HepG2 (cell line): ENCODE results near the gene C19orf44. TPM values are rescaled to one million over a fixed set of nuclear protein-coding genes. Genes with fewer than 3 reads are reported as not detected.
A peak's percentile ranks its signal among the peaks of the same experiment; 100 is the strongest.

Experiments used
- ATF1 ChIP-seq: IDR thresholded peaks from 2 replicates; pipeline ENCODE4 v1.6.1; 2016; ENCODE audit warnings: mild to moderate bottlenecking, control low read depth
- CBFB ChIP-seq: sonication (generic); formaldehyde crosslinking; IDR thresholded peaks from 2 replicates; pipeline ENCODE4 v1.4.0; 2020; ENCODE audit warnings: missing genetic modification reagents
- CEBPG ChIP-seq: IDR thresholded peaks from 2 replicates; pipeline ENCODE4 v1.6.1; 2016
- HMG20A ChIP-seq: IDR thresholded peaks from 2 replicates; pipeline ENCODE4 v1.6.1; 2016; ENCODE audit warnings: borderline replicate concordance
- IRF2 ChIP-seq: IDR thresholded peaks from 2 replicates; pipeline ENCODE4 v1.6.1; 2018; ENCODE audit warnings: missing genetic modification reagents, missing compliant biosample characterization
- MED1 ChIP-seq: sonication (generic); formaldehyde crosslinking; IDR thresholded peaks from 2 replicates; pipeline ENCODE4 v1.4.0; 2020; ENCODE audit warnings: missing genetic modification reagents
- NFIB ChIP-seq: sonication (generic); formaldehyde crosslinking; IDR thresholded peaks from 2 replicates; pipeline ENCODE4 v1.9.0; 2021; ENCODE audit warnings: missing genetic modification reagents, mild to moderate bottlenecking, borderline replicate concordance
- PAXIP1 ChIP-seq: sonication (generic); formaldehyde crosslinking; conservative IDR thresholded peaks from 2 replicates; pipeline ENCODE4 v1.4.0; 2020; ENCODE audit warnings: mild to moderate bottlenecking, missing genetic modification reagents, moderate library complexity
- RFXANK ChIP-seq: IDR thresholded peaks from 2 replicates; pipeline ENCODE4 v1.6.1; 2016
- STAT5B ChIP-seq: sonication (generic); formaldehyde crosslinking; IDR thresholded peaks from 2 replicates; pipeline ENCODE4 v1.4.0; 2020; ENCODE audit warnings: missing genetic modification reagents
- TARDBP ChIP-seq: sonication (generic); formaldehyde crosslinking; IDR thresholded peaks from 2 replicates; pipeline ENCODE4 v1.8.0; 2022; ENCODE audit warnings: mild to moderate bottlenecking, missing genetic modification reagents
- ZMYM4 ChIP-seq: sonication (generic); formaldehyde crosslinking; IDR thresholded peaks from 2 replicates; pipeline ENCODE4 v1.8.1; 2023; ENCODE audit warnings: mild to moderate bottlenecking, missing genetic modification reagents
- ZNF274 ChIP-seq: sonication (generic); formaldehyde crosslinking; IDR thresholded peaks from 2 replicates; pipeline ENCODE4 v1.5.1; 2020; ENCODE audit warnings: mild to moderate bottlenecking, missing genetic modification reagents
- ZNF282 ChIP-seq: fragments of 450-650 bp; IDR thresholded peaks from 2 replicates; pipeline ENCODE4 v1.6.1; 2018; ENCODE audit not compliant: partially characterized antibody
- ZNF33B ChIP-seq: sonication (generic); formaldehyde crosslinking; IDR thresholded peaks from 2 replicates; pipeline ENCODE4 v1.5.1; 2020; ENCODE audit warnings: mild to moderate bottlenecking, missing genetic modification reagents
- ZNF501 ChIP-seq: sonication (generic); formaldehyde crosslinking; IDR thresholded peaks from 2 replicates; pipeline ENCODE4 v1.5.1; 2020; ENCODE audit warnings: mild to moderate bottlenecking, moderate library complexity, missing genetic modification reagents
- ZNF816 ChIP-seq: sonication (generic); formaldehyde crosslinking; IDR thresholded peaks from 2 replicates; pipeline ENCODE4 v1.8.0; 2022; ENCODE audit warnings: missing genetic modification reagents, mild to moderate bottlenecking, borderline replicate concordance
- ZNF839 ChIP-seq: sonication (generic); formaldehyde crosslinking; IDR thresholded peaks from 2 replicates; pipeline ENCODE4 v1.4.0; 2020; ENCODE audit warnings: missing genetic modification reagents, mild to moderate bottlenecking, borderline replicate concordance
- ZZZ3 ChIP-seq: sonication (generic); formaldehyde crosslinking; IDR thresholded peaks from 2 replicates; pipeline ENCODE4 v1.4.0; 2020; ENCODE audit warnings: missing genetic modification reagents, mild to moderate bottlenecking, borderline replicate concordance
- polyA plus RNA-seq, 8 experiments: library from polyadenylated mRNA; depleted of rRNA in 3 of 8; stranded (reverse) in 7 of 8; unstranded in 1 of 8; fragments of >200 nt; fragmentation: Illumina TruSeq in 4 of 8; extraction: Trizol in 4 of 8; gene quantifications; 2 replicates each; pipeline versions ENCODE4 v1.2.1 to v1.2.3, GENCODE V29; 2011 to 2016; ENCODE audit warnings: low read depth in 4 of 8, missing spikeins in 1 of 8, mixed read lengths in 1 of 8; ENCODE audit not compliant: insufficient read depth in 1 of 8
- total RNA-seq, 5 experiments: library from RNA; depleted of rRNA; stranded (reverse); fragments of >200 nt; fragmentation: Illumina TruSeq; extraction: Trizol; gene quantifications; 2 replicates each; pipeline ENCODE4 v1.2.3, GENCODE V29; 2016; ENCODE audit warnings: low read depth in 1 of 5
- TF ChIP-seq, protein P1 (sequence below): sonication (generic); formaldehyde crosslinking; IDR thresholded peaks from 2 replicates; pipeline ENCODE4 v1.4.0; 2020; ENCODE audit warnings: missing genetic modification reagents
- TF ChIP-seq, protein P2 (sequence below): sonication (generic); formaldehyde crosslinking; IDR thresholded peaks from 2 replicates; pipeline ENCODE4 v1.5.0; 2020; ENCODE audit warnings: missing genetic modification reagents, mild to moderate bottlenecking, borderline replicate concordance
- TF ChIP-seq, protein P3 (sequence below): sonication (generic); formaldehyde crosslinking; IDR thresholded peaks from 2 replicates; pipeline ENCODE4 v1.5.0; 2020; ENCODE audit warnings: missing genetic modification reagents, mild to moderate bottlenecking, borderline replicate concordance

C19orf44 gene
- total and polyA plus RNA-seq, 2 of the 13 experiments (the other 11 are each of a cell fraction or from before 2014, with no cell fraction given): 3.2 to 4.3 TPM

- TF ChIP-seq, protein P1, sequence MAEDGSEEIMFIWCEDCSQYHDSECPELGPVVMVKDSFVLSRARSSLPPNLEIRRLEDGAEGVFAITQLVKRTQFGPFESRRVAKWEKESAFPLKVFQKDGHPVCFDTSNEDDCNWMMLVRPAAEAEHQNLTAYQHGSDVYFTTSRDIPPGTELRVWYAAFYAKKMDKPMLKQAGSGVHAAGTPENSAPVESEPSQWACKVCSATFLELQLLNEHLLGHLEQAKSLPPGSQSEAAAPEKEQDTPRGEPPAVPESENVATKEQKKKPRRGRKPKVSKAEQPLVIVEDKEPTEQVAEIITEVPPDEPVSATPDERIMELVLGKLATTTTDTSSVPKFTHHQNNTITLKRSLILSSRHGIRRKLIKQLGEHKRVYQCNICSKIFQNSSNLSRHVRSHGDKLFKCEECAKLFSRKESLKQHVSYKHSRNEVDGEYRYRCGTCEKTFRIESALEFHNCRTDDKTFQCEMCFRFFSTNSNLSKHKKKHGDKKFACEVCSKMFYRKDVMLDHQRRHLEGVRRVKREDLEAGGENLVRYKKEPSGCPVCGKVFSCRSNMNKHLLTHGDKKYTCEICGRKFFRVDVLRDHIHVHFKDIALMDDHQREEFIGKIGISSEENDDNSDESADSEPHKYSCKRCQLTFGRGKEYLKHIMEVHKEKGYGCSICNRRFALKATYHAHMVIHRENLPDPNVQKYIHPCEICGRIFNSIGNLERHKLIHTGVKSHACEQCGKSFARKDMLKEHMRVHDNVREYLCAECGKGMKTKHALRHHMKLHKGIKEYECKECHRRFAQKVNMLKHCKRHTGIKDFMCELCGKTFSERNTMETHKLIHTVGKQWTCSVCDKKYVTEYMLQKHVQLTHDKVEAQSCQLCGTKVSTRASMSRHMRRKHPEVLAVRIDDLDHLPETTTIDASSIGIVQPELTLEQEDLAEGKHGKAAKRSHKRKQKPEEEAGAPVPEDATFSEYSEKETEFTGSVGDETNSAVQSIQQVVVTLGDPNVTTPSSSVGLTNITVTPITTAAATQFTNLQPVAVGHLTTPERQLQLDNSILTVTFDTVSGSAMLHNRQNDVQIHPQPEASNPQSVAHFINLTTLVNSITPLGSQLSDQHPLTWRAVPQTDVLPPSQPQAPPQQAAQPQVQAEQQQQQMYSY (CRISPR knock-in tag): no peak
- TF ChIP-seq ZNF274 (CRISPR knock-in tag) (peak; percentile 62; the same call in 1 of the 2 replicates), IRF2 (CRISPR knock-in tag) (peak; percentile 98), ZNF816 (CRISPR knock-in tag) (no peak), ZNF839 (CRISPR knock-in tag) (0 out of 2 replicates have a peak, but pooled peaks have one; percentile 11), ZNF282 (no peak), ZZZ3 (CRISPR knock-in tag) (0 out of 2 replicates have a peak, but pooled peaks have one; percentile 15), ZNF501 (CRISPR knock-in tag) (peak; percentile 92), RFXANK (CRISPR knock-in tag) (no peak), PAXIP1 (CRISPR knock-in tag) (peak; percentile 54), STAT5B (no peak), CEBPG (CRISPR knock-in tag) (no peak), ZMYM4 (CRISPR knock-in tag) (peak; percentile 56; the same call in 1 of the 2 replicates), NFIB (no peak), ATF1 (CRISPR knock-in tag) (peak; percentile 80; the same call in 1 of the 2 replicates), ZNF33B (CRISPR knock-in tag) (no peak), MED1 (CRISPR knock-in tag) (peak; percentile 33; the same call in 1 of the 2 replicates), CBFB (CRISPR knock-in tag) (peak; percentile 69; the same call in 1 of the 2 replicates), TARDBP (CRISPR knock-in tag) (peak; percentile 72), HMG20A (CRISPR knock-in tag) (no peak)
- TF ChIP-seq, protein P2, sequence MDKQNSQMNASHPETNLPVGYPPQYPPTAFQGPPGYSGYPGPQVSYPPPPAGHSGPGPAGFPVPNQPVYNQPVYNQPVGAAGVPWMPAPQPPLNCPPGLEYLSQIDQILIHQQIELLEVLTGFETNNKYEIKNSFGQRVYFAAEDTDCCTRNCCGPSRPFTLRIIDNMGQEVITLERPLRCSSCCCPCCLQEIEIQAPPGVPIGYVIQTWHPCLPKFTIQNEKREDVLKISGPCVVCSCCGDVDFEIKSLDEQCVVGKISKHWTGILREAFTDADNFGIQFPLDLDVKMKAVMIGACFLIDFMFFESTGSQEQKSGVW (CRISPR knock-in tag): no peak
- TF ChIP-seq, protein P3, sequence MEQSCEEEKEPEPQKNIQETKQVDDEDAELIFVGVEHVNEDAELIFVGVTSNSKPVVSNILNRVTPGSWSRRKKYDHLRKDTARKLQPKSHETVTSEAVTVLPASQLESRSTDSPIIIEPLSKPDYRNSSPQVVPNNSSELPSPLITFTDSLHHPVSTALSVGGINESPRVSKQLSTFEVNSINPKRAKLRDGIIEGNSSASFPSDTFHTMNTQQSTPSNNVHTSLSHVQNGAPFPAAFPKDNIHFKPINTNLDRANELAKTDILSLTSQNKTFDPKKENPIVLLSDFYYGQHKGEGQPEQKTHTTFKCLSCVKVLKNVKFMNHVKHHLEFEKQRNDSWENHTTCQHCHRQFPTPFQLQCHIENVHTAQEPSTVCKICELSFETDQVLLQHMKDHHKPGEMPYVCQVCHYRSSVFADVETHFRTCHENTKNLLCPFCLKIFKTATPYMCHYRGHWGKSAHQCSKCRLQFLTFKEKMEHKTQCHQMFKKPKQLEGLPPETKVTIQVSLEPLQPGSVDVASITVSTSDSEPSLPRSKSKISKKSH: no peak
Measured at GRCh38 chr19:16495982-16496612, at the start of gene C19orf44, which contains the start of gene CALR3 (continued).
